SKM-1 treated with dmso at 0.1 percent for 144 hours (cell line): ENCODE results near the gene PRDM4.
"Not testable (repeated sequence)": the region's sequence is repeated elsewhere in the genome, so short reads cannot be mapped to it uniquely, and the experiment has no call there.

Experiments
- DNase-seq: peaks from one replicate; lab custom pipeline; 2025; ENCODE audit not compliant: unreplicated experiment; lab: John Stamatoyannopoulos, UW

The PRDM4 gene

GRCh38 chr12:107704041-107704440, 56.9 kb downstream of the PRDM4 start:
- DNase-seq: no peak

- no peak for DNase-seq
Observed at GRCh38 chr12:107702106-107702505, 58.8 kb downstream of the PRDM4 start.

- DNase-seq: not testable (repeated sequence)
Observed at GRCh38 chr12:107695772-107696171, 65.2 kb downstream of the PRDM4 start.

DNA sequence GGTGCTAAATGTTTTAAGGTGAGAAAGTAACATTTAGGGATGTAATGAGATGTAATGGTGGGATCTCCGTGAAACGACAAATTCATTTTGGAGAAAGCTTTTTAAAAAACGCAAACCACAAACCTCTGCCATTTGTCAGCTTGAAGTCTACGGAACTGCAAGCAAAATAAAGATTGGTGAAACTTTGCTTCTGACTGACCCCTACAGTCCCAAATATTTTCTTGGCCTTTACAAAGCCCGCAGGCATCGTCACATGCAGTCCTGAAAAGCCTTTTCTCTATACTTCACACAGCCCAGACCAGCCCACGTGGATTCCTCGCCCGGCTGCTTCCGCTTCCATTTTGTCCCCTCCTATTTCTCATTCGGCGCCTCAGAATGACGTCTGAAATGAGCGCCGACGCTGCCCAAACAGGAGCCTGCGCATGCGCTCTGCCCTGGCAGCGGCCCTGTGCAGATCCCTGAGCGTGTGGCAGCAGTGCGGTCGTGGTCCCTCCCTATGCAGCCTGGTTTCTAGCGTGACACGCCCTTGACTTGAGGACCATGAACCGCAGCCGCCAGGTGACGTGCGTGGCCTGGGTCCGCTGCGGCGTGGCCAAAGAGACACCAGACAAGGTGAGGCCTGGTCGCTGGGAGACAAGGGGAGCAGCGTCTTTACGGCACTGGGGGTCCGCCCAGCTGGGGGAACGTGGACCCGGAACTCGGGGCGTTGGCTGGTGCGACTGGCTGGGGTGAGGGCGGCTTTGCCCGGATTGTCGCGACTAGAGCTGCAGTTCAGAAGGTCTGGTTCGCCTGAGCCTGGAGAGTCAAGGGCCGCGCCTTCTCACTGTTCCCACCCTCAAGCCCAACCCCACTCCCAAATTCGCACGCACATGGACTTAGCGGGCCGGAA, 75.3 kb downstream of the PRDM4 start, which contains the start of gene PWP1:
Gene PWP1 (plus strand): TSS at position 440 of the 889 bp plus-strand sequence. CDS start 101 bp downstream, at position 541.
- peak; percentile 65 for DNase-seq

- no peak for DNase-seq
Observed at GRCh38 chr12:107684990-107685359, 76.0 kb downstream of the PRDM4 start.

DNA sequence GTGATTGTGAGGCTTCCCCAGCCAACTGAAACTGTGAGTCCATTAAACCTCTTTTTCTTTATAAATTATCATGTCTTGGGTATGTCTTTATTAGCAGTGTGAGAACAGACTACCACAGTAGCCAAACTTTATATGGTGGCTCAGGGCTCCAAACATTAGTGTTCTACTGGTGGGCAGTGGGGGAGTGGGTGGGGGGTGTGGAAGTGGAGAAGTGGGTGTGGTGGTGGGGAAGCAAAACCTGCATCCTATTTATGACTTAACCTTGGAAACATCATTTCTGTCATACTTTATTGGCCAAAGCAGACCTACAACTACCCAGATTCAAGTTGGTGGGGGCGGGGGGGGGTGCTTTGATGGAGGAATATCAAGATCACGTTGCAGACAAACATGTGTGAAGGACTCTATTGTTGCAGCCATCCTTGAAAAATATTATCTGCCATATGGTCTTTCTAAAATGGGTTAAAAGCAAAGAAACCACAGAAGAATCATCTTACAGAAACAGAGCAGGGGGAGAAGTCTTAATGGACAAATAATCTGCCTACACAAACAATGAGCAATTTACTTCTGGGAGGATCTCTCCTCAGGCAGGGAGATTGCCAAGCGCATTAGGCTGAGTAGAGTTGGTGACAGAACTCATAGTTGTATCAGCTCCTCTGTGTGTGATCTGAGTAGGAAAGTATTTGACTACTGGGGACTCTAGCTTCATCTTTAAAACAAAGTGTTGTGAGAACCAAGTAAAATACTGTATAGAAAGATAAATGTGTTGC, 76.7 kb downstream of the PRDM4 start:
- no peak for DNase-seq
